HepG2 (cell line): ENCODE data around the gene FCER1G. TPM values are rescaled to one million over a fixed set of nuclear protein-coding genes. Genes with fewer than 3 reads are reported as not detected.

ENCODE experiments used
- AFF4 ChIP-seq: sonication (generic); formaldehyde crosslinking; IDR thresholded peaks from 2 replicates; pipeline ENCODE4 v1.4.0; 2020; ENCODE audit warnings: missing genetic modification reagents
- AKNA ChIP-seq: sonication (generic); formaldehyde crosslinking; IDR thresholded peaks from 2 replicates; pipeline ENCODE4 v1.4.0; 2020; ENCODE audit warnings: missing genetic modification reagents, borderline replicate concordance
- ATF4 ChIP-seq, 2 experiments: fragments of 450-650 bp in 1 of 2; sonication (generic) in 1 of 2; formaldehyde crosslinking; IDR thresholded peaks; 2 replicates each; pipeline versions ENCODE4 v1.5.0 to v1.8.0; 2020 to 2022; ENCODE audit warnings: mild to moderate bottlenecking in 1 of 2, missing genetic modification reagents in 1 of 2
- BORCS8-MEF2B ChIP-seq: sonication (generic); formaldehyde crosslinking; IDR thresholded peaks from 2 replicates; pipeline ENCODE4 v1.8.0; 2022; ENCODE audit warnings: mild to moderate bottlenecking, missing genetic modification reagents
- CEBPB ChIP-seq: IDR thresholded peaks from 2 replicates; pipeline ENCODE4 v1.6.1; 2011; ENCODE audit warnings: low read depth, low read length, improper control_type of control experiment, borderline replicate concordance
- DZIP1 ChIP-seq: sonication (generic); formaldehyde crosslinking; IDR thresholded peaks from 2 replicates; pipeline ENCODE4 v1.5.0; 2020; ENCODE audit warnings: mild to moderate bottlenecking, missing genetic modification reagents
- FLYWCH1 ChIP-seq: sonication (generic); formaldehyde crosslinking; IDR thresholded peaks from 2 replicates; pipeline ENCODE4 v1.8.1; 2023; ENCODE audit warnings: mild to moderate bottlenecking, missing genetic modification reagents
- FOXO1 ChIP-seq: sonication (generic); formaldehyde crosslinking; IDR thresholded peaks from 2 replicates; pipeline ENCODE4 v1.4.0; 2020; ENCODE audit warnings: missing genetic modification reagents
- GTF2F1 ChIP-seq: fragments of 150-350 bp; IDR thresholded peaks from 2 replicates; pipeline ENCODE4 v1.6.1; 2014; ENCODE audit warnings: low read length
- GTF3A ChIP-seq: sonication (generic); formaldehyde crosslinking; conservative IDR thresholded peaks from 2 replicates; pipeline ENCODE4 v1.4.0; 2020; ENCODE audit warnings: mild to moderate bottlenecking, missing genetic modification reagents
- HDAC2 ChIP-seq: sonication (generic); formaldehyde crosslinking; IDR thresholded peaks from 2 replicates; pipeline ENCODE4 v1.4.0; 2020; ENCODE audit warnings: missing genetic modification reagents
- RBFOX2 ChIP-seq: fragments of 200-400 bp; formaldehyde crosslinking; IDR thresholded peaks from 2 replicates; pipeline ENCODE4 v1.6.1; 2017; ENCODE audit warnings: low read depth, mild to moderate bottlenecking, low read length
- RFX1 ChIP-seq: fragments of 450-650 bp; IDR thresholded peaks from 2 replicates; pipeline ENCODE4 v1.6.1; 2017
- TBX3 ChIP-seq: fragments of 450-650 bp; IDR thresholded peaks from 2 replicates; pipeline ENCODE4 v1.6.1; 2017; ENCODE audit warnings: antibody characterized with exemption, mild to moderate bottlenecking, inconsistent platforms, borderline replicate concordance
- ZC3H13 ChIP-seq: sonication (generic); formaldehyde crosslinking; IDR thresholded peaks from 2 replicates; pipeline ENCODE4 v1.8.1; 2023; ENCODE audit warnings: mild to moderate bottlenecking, missing genetic modification reagents, moderate library complexity
- ZNF17 ChIP-seq: sonication (generic); formaldehyde crosslinking; IDR thresholded peaks from 2 replicates; pipeline ENCODE4 v1.5.0; 2020; ENCODE audit warnings: mild to moderate bottlenecking, missing genetic modification reagents
- ZNF264 ChIP-seq: sonication (generic); formaldehyde crosslinking; IDR thresholded peaks from 2 replicates; pipeline ENCODE4 v1.4.0; 2020; ENCODE audit warnings: missing genetic modification reagents
- polyA plus RNA-seq, 8 experiments: library from polyadenylated mRNA; depleted of rRNA in 3 of 8; stranded (reverse) in 7 of 8; unstranded in 1 of 8; fragments of >200 nt; fragmentation: Illumina TruSeq in 4 of 8; extraction: Trizol in 4 of 8; gene quantifications; 2 replicates each; pipeline versions ENCODE4 v1.2.1 to v1.2.3, GENCODE V29; 2011 to 2016; ENCODE audit warnings: low read depth in 4 of 8, missing spikeins in 1 of 8, mixed read lengths in 1 of 8; ENCODE audit not compliant: insufficient read depth in 1 of 8
- total RNA-seq, 5 experiments: library from RNA; depleted of rRNA; stranded (reverse); fragments of >200 nt; fragmentation: Illumina TruSeq; extraction: Trizol; gene quantifications; 2 replicates each; pipeline ENCODE4 v1.2.3, GENCODE V29; 2016; ENCODE audit warnings: low read depth in 1 of 5

The FCER1G gene
- total and polyA plus RNA-seq, 2 of the 13 experiments (the other 11 are each of a cell fraction or from before 2014, with no cell fraction given) = 1.3 to 6.4 TPM

GRCh38 chr1:161218301-161219077, 3.4 kb downstream of the FCER1G start (continued):
- TF ChIP-seq ZC3H13 (CRISPR knock-in tag) (peak; percentile 89), ZNF264 (CRISPR knock-in tag) (0 out of 2 replicates have a peak, but pooled peaks have one; percentile 33), RBFOX2 (peak; percentile 79), FOXO1 (CRISPR knock-in tag) (peak; percentile 96), ATF4 (CRISPR knock-in tag; IDR thresholded peaks at IDR 0.05) (no peak), BORCS8-MEF2B (CRISPR knock-in tag) (no peak), GTF3A (CRISPR knock-in tag) (no peak), HDAC2 (CRISPR knock-in tag) (peak; percentile 85; the same call in 1 of the 2 replicates), GTF2F1 (no peak), CEBPB (no peak), ZNF17 (CRISPR knock-in tag) (no peak), TBX3 (no peak), RFX1 (no peak), DZIP1 (CRISPR knock-in tag) (no peak), AKNA (no peak), AFF4 (CRISPR knock-in tag) (peak; percentile 5; the same call in 1 of the 2 replicates), FLYWCH1 (CRISPR knock-in tag) (0 out of 2 replicates have a peak, but pooled peaks have one; percentile 4)
